OCI-LY1 (cell line): Measurements from ENCODE around the gene PILRB.

Experiments used
- EZH2 ChIP-seq: fragments of 200-600 bp; sonication (generic), shearing (Covaris generic); IDR thresholded peaks from 2 replicates; pipeline ENCODE4 v1.8.0; 2017; ENCODE audit warnings: borderline replicate concordance, mixed run types, mild to moderate bottlenecking, antibody characterized with exemption, low read length, moderate library complexity, mixed read lengths
- TF ChIP-seq, protein P1 (sequence below): fragments of 200-600 bp; sonication (generic), shearing (Covaris generic); IDR thresholded peaks from 2 replicates; pipeline ENCODE4 v1.5.1; 2017; ENCODE audit warnings: mild to moderate bottlenecking, antibody characterized with exemption, low read length, moderate library complexity, mixed read lengths

DNA sequence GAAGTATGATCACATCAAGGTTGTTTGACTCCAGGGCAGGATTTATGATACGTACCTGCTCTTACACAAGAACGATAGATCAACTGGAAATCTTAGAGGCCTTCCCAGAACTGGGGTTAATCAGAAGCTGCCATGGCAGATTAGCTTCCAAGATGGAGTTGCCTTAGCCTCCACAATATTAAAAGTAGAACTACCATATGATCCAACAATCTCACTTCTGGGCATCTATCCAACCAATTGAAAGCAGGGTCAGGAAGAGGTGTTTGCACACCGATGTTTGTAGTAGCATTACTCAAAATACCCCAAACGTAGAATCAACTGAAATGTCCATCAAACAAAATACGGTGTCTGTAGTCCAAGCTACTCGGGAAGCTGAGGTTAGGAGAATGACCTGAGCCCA is 6.6 kb downstream of the PILRB start:
- TF ChIP-seq EZH2: no peak
- TF ChIP-seq, protein P1, sequence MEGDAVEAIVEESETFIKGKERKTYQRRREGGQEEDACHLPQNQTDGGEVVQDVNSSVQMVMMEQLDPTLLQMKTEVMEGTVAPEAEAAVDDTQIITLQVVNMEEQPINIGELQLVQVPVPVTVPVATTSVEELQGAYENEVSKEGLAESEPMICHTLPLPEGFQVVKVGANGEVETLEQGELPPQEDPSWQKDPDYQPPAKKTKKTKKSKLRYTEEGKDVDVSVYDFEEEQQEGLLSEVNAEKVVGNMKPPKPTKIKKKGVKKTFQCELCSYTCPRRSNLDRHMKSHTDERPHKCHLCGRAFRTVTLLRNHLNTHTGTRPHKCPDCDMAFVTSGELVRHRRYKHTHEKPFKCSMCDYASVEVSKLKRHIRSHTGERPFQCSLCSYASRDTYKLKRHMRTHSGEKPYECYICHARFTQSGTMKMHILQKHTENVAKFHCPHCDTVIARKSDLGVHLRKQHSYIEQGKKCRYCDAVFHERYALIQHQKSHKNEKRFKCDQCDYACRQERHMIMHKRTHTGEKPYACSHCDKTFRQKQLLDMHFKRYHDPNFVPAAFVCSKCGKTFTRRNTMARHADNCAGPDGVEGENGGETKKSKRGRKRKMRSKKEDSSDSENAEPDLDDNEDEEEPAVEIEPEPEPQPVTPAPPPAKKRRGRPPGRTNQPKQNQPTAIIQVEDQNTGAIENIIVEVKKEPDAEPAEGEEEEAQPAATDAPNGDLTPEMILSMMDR: no peak
